Activated naive CD8-positive, alpha-beta T cell treated with anti-CD3 and anti-CD28 coated beads, Interleukin-2, amount 10 ng/mL, durations not matched to agents 7 days and 5 days (primary cell): ENCODE measurements around the gene CIAO2A. TPM values are rescaled to one million over a fixed set of nuclear protein-coding genes. Genes with fewer than 3 reads are reported as not detected.

ENCODE experiments used
- ATAC-seq: fragments of 150-1000 bp; cut with Tn5 transposase; one replicate; pipeline ENCODE4 v1.10.0; 2021; ENCODE audit warnings: low read depth, moderate library complexity
- POLR2A ChIA-PET: fragments of 350-600 bp; sonication (Branson Sonifier 250); formaldehyde crosslinking; loops from one replicate; lab custom pipeline; 2021; ENCODE audit warnings: antibody characterized with exemption; lab: Charles Lee
- DNase-seq: peaks from one replicate; pipeline ENCODE4 v3.0.0; 2021
- H3K27ac Mint-ChIP-seq: one replicate; pipeline ENCODE4 v1.8.0; 2022; ENCODE audit warnings: mild to moderate bottlenecking, mixed read lengths
- H3K27me3 Mint-ChIP-seq: one replicate; pipeline ENCODE4 v1.8.0; 2022; ENCODE audit warnings: mild to moderate bottlenecking, moderate library complexity, mixed read lengths
- H3K36me3 Mint-ChIP-seq: one replicate; pipeline ENCODE4 v1.8.0; 2021; ENCODE audit warnings: mild to moderate bottlenecking, mixed read lengths
- H3K4me1 Mint-ChIP-seq: one replicate; pipeline ENCODE4 v1.8.0; 2021; ENCODE audit warnings: mixed read lengths
- H3K4me3 Mint-ChIP-seq: one replicate; pipeline ENCODE4 v1.8.0; 2022; ENCODE audit warnings: mild to moderate bottlenecking, moderate library complexity, mixed read lengths
- H3K9me3 Mint-ChIP-seq: one replicate; pipeline ENCODE4 v1.8.0; 2021; ENCODE audit warnings: mixed read lengths
- total RNA-seq, 2 experiments: library from RNA; stranded (reverse); gene quantifications; one replicate each; pipeline ENCODE4 v1.2.3, GENCODE V29; 2021

Gene CIAO2A
- total RNA-seq, 2 experiments from 2014 or later: 57.6 to 61.5 TPM

GRCh38 chr15:64052925-64053491 is 40.6 kb downstream of the CIAO2A start:
- Mint-ChIP-seq H3K4me3 (no peak overlapping the region), H3K27me3 (peaks cover 6% of the 10 kb centered on the region), H3K4me1 (peaks cover 2% of the 10 kb centered on the region), H3K27ac (no peak overlapping the region), H3K36me3 (no peaks in the 10 kb centered on the region), H3K9me3 (no peaks in the 10 kb centered on the region)
- ATAC-seq (no peak), DNase-seq (no peak)
- POLR2A ChIA-PET: no interaction called here

GRCh38 chr15:64051407-64052259 is 42.0 kb downstream of the CIAO2A start:
- POLR2A ChIA-PET: interaction anchor here (0.8 kb wide), 1 partner anchor 163 kb away, joined by 3 read pairs; no protein-coding TSS in a partner anchor
- ATAC-seq (no peak), DNase-seq (no peak)
- H3K27ac Mint-ChIP-seq: peak overlapping the region; percentile 58
- H3K9me3 Mint-ChIP-seq: no peaks in the 10 kb centered on the region
- peaks cover 18% of the 10 kb centered on the region for H3K27me3 Mint-ChIP-seq
- peak overlapping the region; percentile 27 for H3K4me3 Mint-ChIP-seq
- no peaks in the 10 kb centered on the region for H3K36me3 Mint-ChIP-seq
- peaks cover 5% of the 10 kb centered on the region for H3K4me1 Mint-ChIP-seq

GRCh38 chr15:64051093-64051402 is 42.6 kb downstream of the CIAO2A start:
- POLR2A ChIA-PET: no interaction called here
- ATAC-seq (no peak), DNase-seq (no peak)
- no peaks in the 10 kb centered on the region for H3K36me3 Mint-ChIP-seq
- H3K9me3 Mint-ChIP-seq: no peaks in the 10 kb centered on the region
- H3K27me3 Mint-ChIP-seq: peaks cover 19% of the 10 kb centered on the region
- peaks cover 5% of the 10 kb centered on the region for H3K4me1 Mint-ChIP-seq
- H3K27ac Mint-ChIP-seq: peak overlapping the region; percentile 58
- no peak overlapping the region for H3K4me3 Mint-ChIP-seq

- peaks cover 5% of the 10 kb centered on the region for H3K4me1 Mint-ChIP-seq
- no peak overlapping the region for H3K4me3 Mint-ChIP-seq
- no peak for ATAC-seq
- DNase-seq: no peak
- H3K27me3 Mint-ChIP-seq: peaks cover 19% of the 10 kb centered on the region
- H3K27ac Mint-ChIP-seq: no peak overlapping the region
- H3K9me3 Mint-ChIP-seq: no peaks in the 10 kb centered on the region
- POLR2A ChIA-PET: no interaction called here
- H3K36me3 Mint-ChIP-seq: no peaks in the 10 kb centered on the region
Measured at GRCh38 chr15:64050281-64051092, 43.2 kb downstream of the CIAO2A start.

GRCh38 chr15:64048781-64049460 is 44.7 kb downstream of the CIAO2A start:
- no peak for ATAC-seq
- Mint-ChIP-seq H3K27me3 (peaks cover 31% of the 10 kb centered on the region), H3K4me3 (no peak overlapping the region), H3K36me3 (no peaks in the 10 kb centered on the region), H3K9me3 (no peaks in the 10 kb centered on the region), H3K27ac (no peak overlapping the region), H3K4me1 (peaks cover 10% of the 10 kb centered on the region)
- DNase-seq: no peak
- POLR2A ChIA-PET: no interaction called here

GRCh38 chr15:64046421-64047153 is 47.1 kb downstream of the CIAO2A start, which contains the start of gene DAPK2:
Gene DAPK2 (minus strand): TSS chr15:64046485. CDS start chr15:64040261, 6,224 bp downstream.
- Mint-ChIP-seq H3K9me3 (no peaks in the 10 kb centered on the region), H3K36me3 (no peaks in the 10 kb centered on the region), H3K4me3 (peak within 1 kb of the TSS; percentile 72), H3K27ac (no peak within 1 kb of the TSS), H3K27me3 (peaks cover 38% of the 10 kb centered on the region), H3K4me1 (peaks cover 10% of the 10 kb centered on the region)
- peak; percentile 91 for ATAC-seq
- POLR2A ChIA-PET: interaction anchor here (0.8 to 2.0 kb wide), 5 partner anchors 36 to 297 kb away, joined by 3 to 5 read pairs (median 3); no protein-coding TSS in a partner anchor
- peak; percentile 85 for DNase-seq

- Mint-ChIP-seq H3K36me3 (no peaks in the 10 kb centered on the region), H3K4me1 (peaks cover 10% of the 10 kb centered on the region), H3K4me3 (peak overlapping the region; percentile 47), H3K27ac (no peak overlapping the region), H3K27me3 (peaks cover 41% of the 10 kb centered on the region), H3K9me3 (no peaks in the 10 kb centered on the region)
- ATAC-seq (peak; percentile 54), DNase-seq (peak; percentile 57)
- POLR2A ChIA-PET: interaction anchor here (0.7 to 2.0 kb wide), 6 partner anchors 35 to 296 kb away, joined by 3 to 5 read pairs (median 3); no protein-coding TSS in a partner anchor
Measured at GRCh38 chr15:64045774-64046420, 47.7 kb downstream of the CIAO2A start.

GRCh38 chr15:64045101-64045435 is 48.6 kb downstream of the CIAO2A start:
- DNase-seq (no peak), ATAC-seq (no peak)
- POLR2A ChIA-PET: interaction anchor here (0.6 to 2.0 kb wide), 3 partner anchors 63 to 293 kb away, joined by 3 to 5 read pairs (median 3); no protein-coding TSS in a partner anchor
- peak overlapping the region; percentile 47 for H3K4me3 Mint-ChIP-seq
- H3K9me3 Mint-ChIP-seq: no peaks in the 10 kb centered on the region
- H3K4me1 Mint-ChIP-seq: peaks cover 8% of the 10 kb centered on the region
- no peaks in the 10 kb centered on the region for H3K36me3 Mint-ChIP-seq
- peaks cover 44% of the 10 kb centered on the region for H3K27me3 Mint-ChIP-seq
- H3K27ac Mint-ChIP-seq: no peak overlapping the region

- H3K27me3 Mint-ChIP-seq: peaks cover 46% of the 10 kb centered on the region
- peaks cover 8% of the 10 kb centered on the region for H3K4me1 Mint-ChIP-seq
- H3K27ac Mint-ChIP-seq: no peak overlapping the region
- H3K36me3 Mint-ChIP-seq: no peaks in the 10 kb centered on the region
- ATAC-seq (no peak), DNase-seq (no peak)
- H3K9me3 Mint-ChIP-seq: no peaks in the 10 kb centered on the region
- POLR2A ChIA-PET: interaction anchor here (0.6 to 2.0 kb wide), 2 partner anchors 62 to 292 kb away, joined by 3 to 5 read pairs; no protein-coding TSS in a partner anchor
- H3K4me3 Mint-ChIP-seq: no peak overlapping the region
Measured at GRCh38 chr15:64044300-64045100, 49.1 kb downstream of the CIAO2A start.

- Mint-ChIP-seq H3K9me3 (no peaks in the 10 kb centered on the region), H3K4me3 (no peak overlapping the region), H3K27me3 (peaks cover 22% of the 10 kb centered on the region), H3K36me3 (no peaks in the 10 kb centered on the region), H3K4me1 (peaks cover 2% of the 10 kb centered on the region), H3K27ac (no peak overlapping the region)
- DNase-seq (no peak), ATAC-seq (no peak)
- POLR2A ChIA-PET: no interaction called here
Measured at GRCh38 chr15:64038878-64039610, 54.6 kb downstream of the CIAO2A start.

GRCh38 chr15:64037966-64038365 is 55.7 kb downstream of the CIAO2A start:
- H3K9me3 Mint-ChIP-seq: no peaks in the 10 kb centered on the region
- ATAC-seq (no peak), DNase-seq (no peak)
- POLR2A ChIA-PET: no interaction called here
- H3K36me3 Mint-ChIP-seq: no peaks in the 10 kb centered on the region
- peaks cover 16% of the 10 kb centered on the region for H3K27me3 Mint-ChIP-seq
- H3K4me3 Mint-ChIP-seq: no peak overlapping the region
- H3K27ac Mint-ChIP-seq: no peak overlapping the region
- H3K4me1 Mint-ChIP-seq: peaks cover 2% of the 10 kb centered on the region
